ENCODE results near the gene TMEM45A.

DNA sequence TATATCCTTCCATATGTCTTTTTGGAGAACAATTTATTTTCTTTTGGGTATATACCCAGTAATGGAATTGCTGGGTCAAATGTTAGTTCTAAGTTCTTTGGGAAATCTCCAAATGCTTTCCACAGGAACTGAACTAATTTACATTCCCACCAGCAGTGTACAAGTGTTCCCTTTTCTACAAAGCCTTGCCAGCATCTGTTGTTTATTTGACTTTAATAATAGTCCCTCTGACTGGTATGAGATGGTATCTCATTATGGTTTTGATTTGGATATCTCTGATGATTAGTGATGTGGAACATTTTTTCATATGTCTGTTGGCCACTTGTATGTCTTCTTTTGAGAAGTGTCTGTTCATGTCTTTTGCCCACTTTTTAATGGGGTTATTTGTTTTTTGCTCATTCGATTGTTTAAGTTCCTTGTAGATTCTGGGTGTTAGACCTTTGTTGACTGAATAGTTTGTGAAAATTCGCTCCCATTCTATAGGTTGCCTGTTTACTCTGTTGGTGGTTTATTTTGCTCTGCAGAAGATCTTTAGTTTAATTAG, 48.4 kb downstream of the TMEM45A start:
- no peak for TF ChIP-seq SP1 (CRISPR knock-in tag; conservative IDR thresholded peaks at IDR 0.05)
- TF ChIP-seq, protein P1, sequence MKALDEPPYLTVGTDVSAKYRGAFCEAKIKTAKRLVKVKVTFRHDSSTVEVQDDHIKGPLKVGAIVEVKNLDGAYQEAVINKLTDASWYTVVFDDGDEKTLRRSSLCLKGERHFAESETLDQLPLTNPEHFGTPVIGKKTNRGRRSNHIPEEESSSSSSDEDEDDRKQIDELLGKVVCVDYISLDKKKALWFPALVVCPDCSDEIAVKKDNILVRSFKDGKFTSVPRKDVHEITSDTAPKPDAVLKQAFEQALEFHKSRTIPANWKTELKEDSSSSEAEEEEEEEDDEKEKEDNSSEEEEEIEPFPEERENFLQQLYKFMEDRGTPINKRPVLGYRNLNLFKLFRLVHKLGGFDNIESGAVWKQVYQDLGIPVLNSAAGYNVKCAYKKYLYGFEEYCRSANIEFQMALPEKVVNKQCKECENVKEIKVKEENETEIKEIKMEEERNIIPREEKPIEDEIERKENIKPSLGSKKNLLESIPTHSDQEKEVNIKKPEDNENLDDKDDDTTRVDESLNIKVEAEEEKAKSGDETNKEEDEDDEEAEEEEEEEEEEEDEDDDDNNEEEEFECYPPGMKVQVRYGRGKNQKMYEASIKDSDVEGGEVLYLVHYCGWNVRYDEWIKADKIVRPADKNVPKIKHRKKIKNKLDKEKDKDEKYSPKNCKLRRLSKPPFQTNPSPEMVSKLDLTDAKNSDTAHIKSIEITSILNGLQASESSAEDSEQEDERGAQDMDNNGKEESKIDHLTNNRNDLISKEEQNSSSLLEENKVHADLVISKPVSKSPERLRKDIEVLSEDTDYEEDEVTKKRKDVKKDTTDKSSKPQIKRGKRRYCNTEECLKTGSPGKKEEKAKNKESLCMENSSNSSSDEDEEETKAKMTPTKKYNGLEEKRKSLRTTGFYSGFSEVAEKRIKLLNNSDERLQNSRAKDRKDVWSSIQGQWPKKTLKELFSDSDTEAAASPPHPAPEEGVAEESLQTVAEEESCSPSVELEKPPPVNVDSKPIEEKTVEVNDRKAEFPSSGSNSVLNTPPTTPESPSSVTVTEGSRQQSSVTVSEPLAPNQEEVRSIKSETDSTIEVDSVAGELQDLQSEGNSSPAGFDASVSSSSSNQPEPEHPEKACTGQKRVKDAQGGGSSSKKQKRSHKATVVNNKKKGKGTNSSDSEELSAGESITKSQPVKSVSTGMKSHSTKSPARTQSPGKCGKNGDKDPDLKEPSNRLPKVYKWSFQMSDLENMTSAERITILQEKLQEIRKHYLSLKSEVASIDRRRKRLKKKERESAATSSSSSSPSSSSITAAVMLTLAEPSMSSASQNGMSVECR (CRISPR knock-in tag; IDR thresholded peaks at IDR 0.05; ENCODE audit: borderline replicate concordance): no peak
- TF ChIP-seq, protein P2, sequence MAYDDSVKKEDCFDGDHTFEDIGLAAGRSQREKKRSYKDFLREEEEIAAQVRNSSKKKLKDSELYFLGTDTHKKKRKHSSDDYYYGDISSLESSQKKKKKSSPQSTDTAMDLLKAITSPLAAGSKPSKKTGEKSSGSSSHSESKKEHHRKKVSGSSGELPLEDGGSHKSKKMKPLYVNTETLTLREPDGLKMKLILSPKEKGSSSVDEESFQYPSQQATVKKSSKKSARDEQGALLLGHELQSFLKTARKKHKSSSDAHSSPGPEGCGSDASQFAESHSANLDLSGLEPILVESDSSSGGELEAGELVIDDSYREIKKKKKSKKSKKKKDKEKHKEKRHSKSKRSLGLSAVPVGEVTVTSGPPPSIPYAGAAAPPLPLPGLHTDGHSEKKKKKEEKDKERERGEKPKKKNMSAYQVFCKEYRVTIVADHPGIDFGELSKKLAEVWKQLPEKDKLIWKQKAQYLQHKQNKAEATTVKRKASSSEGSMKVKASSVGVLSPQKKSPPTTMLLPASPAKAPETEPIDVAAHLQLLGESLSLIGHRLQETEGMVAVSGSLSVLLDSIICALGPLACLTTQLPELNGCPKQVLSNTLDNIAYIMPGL (CRISPR knock-in tag; IDR thresholded peaks at IDR 0.05): no peak
- TF ChIP-seq CREB1 (CRISPR knock-in tag; IDR thresholded peaks at IDR 0.05): no peak
- TF ChIP-seq, protein P3, sequence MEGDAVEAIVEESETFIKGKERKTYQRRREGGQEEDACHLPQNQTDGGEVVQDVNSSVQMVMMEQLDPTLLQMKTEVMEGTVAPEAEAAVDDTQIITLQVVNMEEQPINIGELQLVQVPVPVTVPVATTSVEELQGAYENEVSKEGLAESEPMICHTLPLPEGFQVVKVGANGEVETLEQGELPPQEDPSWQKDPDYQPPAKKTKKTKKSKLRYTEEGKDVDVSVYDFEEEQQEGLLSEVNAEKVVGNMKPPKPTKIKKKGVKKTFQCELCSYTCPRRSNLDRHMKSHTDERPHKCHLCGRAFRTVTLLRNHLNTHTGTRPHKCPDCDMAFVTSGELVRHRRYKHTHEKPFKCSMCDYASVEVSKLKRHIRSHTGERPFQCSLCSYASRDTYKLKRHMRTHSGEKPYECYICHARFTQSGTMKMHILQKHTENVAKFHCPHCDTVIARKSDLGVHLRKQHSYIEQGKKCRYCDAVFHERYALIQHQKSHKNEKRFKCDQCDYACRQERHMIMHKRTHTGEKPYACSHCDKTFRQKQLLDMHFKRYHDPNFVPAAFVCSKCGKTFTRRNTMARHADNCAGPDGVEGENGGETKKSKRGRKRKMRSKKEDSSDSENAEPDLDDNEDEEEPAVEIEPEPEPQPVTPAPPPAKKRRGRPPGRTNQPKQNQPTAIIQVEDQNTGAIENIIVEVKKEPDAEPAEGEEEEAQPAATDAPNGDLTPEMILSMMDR (IDR thresholded peaks at IDR 0.05): no peak
- TF ChIP-seq, protein P4, sequence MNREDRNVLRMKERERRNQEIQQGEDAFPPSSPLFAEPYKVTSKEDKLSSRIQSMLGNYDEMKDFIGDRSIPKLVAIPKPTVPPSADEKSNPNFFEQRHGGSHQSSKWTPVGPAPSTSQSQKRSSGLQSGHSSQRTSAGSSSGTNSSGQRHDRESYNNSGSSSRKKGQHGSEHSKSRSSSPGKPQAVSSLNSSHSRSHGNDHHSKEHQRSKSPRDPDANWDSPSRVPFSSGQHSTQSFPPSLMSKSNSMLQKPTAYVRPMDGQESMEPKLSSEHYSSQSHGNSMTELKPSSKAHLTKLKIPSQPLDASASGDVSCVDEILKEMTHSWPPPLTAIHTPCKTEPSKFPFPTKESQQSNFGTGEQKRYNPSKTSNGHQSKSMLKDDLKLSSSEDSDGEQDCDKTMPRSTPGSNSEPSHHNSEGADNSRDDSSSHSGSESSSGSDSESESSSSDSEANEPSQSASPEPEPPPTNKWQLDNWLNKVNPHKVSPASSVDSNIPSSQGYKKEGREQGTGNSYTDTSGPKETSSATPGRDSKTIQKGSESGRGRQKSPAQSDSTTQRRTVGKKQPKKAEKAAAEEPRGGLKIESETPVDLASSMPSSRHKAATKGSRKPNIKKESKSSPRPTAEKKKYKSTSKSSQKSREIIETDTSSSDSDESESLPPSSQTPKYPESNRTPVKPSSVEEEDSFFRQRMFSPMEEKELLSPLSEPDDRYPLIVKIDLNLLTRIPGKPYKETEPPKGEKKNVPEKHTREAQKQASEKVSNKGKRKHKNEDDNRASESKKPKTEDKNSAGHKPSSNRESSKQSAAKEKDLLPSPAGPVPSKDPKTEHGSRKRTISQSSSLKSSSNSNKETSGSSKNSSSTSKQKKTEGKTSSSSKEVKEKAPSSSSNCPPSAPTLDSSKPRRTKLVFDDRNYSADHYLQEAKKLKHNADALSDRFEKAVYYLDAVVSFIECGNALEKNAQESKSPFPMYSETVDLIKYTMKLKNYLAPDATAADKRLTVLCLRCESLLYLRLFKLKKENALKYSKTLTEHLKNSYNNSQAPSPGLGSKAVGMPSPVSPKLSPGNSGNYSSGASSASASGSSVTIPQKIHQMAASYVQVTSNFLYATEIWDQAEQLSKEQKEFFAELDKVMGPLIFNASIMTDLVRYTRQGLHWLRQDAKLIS (CRISPR knock-in tag; IDR thresholded peaks at IDR 0.05; ENCODE audit: borderline replicate concordance): no peak
- TF ChIP-seq, protein P5, sequence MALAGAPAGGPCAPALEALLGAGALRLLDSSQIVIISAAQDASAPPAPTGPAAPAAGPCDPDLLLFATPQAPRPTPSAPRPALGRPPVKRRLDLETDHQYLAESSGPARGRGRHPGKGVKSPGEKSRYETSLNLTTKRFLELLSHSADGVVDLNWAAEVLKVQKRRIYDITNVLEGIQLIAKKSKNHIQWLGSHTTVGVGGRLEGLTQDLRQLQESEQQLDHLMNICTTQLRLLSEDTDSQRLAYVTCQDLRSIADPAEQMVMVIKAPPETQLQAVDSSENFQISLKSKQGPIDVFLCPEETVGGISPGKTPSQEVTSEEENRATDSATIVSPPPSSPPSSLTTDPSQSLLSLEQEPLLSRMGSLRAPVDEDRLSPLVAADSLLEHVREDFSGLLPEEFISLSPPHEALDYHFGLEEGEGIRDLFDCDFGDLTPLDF (CRISPR knock-in tag; IDR thresholded peaks at IDR 0.05): no peak
- TF ChIP-seq IRF2 (CRISPR knock-in tag; IDR thresholded peaks at IDR 0.05; ENCODE audit: borderline replicate concordance, low read depth): no peak
- TF ChIP-seq ZNF263 (CRISPR knock-in tag; IDR thresholded peaks at IDR 0.05; ENCODE audit: low read depth): no peak
- no peak for TF ChIP-seq JUN (CRISPR knock-in tag; IDR thresholded peaks at IDR 0.05)
- TF ChIP-seq, protein P6, sequence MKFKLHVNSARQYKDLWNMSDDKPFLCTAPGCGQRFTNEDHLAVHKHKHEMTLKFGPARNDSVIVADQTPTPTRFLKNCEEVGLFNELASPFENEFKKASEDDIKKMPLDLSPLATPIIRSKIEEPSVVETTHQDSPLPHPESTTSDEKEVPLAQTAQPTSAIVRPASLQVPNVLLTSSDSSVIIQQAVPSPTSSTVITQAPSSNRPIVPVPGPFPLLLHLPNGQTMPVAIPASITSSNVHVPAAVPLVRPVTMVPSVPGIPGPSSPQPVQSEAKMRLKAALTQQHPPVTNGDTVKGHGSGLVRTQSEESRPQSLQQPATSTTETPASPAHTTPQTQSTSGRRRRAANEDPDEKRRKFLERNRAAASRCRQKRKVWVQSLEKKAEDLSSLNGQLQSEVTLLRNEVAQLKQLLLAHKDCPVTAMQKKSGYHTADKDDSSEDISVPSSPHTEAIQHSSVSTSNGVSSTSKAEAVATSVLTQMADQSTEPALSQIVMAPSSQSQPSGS (CRISPR knock-in tag; IDR thresholded peaks at IDR 0.05; ENCODE audit: borderline replicate concordance, low read depth): no peak
- TF ChIP-seq, protein P7, sequence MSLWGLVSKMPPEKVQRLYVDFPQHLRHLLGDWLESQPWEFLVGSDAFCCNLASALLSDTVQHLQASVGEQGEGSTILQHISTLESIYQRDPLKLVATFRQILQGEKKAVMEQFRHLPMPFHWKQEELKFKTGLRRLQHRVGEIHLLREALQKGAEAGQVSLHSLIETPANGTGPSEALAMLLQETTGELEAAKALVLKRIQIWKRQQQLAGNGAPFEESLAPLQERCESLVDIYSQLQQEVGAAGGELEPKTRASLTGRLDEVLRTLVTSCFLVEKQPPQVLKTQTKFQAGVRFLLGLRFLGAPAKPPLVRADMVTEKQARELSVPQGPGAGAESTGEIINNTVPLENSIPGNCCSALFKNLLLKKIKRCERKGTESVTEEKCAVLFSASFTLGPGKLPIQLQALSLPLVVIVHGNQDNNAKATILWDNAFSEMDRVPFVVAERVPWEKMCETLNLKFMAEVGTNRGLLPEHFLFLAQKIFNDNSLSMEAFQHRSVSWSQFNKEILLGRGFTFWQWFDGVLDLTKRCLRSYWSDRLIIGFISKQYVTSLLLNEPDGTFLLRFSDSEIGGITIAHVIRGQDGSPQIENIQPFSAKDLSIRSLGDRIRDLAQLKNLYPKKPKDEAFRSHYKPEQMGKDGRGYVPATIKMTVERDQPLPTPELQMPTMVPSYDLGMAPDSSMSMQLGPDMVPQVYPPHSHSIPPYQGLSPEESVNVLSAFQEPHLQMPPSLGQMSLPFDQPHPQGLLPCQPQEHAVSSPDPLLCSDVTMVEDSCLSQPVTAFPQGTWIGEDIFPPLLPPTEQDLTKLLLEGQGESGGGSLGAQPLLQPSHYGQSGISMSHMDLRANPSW (CRISPR knock-in tag; conservative IDR thresholded peaks at IDR 0.05; ENCODE audit: low read depth): no peak
